Kidney (tissue), 14 donors: ENCODE measurements around the gene RCOR2. TPM values are rescaled to one million over a fixed set of nuclear protein-coding genes. Genes with fewer than 3 reads are reported as not detected.

Experiments used
- DNase-seq, 5 donors: peaks; one replicate each; pipeline ENCODE4 v3.0.0-alpha.2; 2013 to 2020
- FAIRE-seq: peaks from 2 replicates; lab custom pipeline; 2012; peaks lifted over from hg19 to GRCh38; lab: Jason Lieb, UNC
- H3K27ac ChIP-seq, 2 donors: one replicate each; pipeline ENCODE4 v1.7.0; 2013; ENCODE audit warnings: low read depth in 2 of 2, low read length in 2 of 2, inconsistent platforms in 1 of 2
- H3K27me3 ChIP-seq: one replicate; pipeline ENCODE4 v1.7.1; 2013; ENCODE audit warnings: low read length, inconsistent platforms; ENCODE audit not compliant: control insufficient read depth, insufficient read depth
- H3K36me3 ChIP-seq, 3 donors: one replicate each; pipeline versions ENCODE4 v1.7.0 to v1.7.1; 2013; ENCODE audit warnings: low read length in 3 of 3, control low read depth in 1 of 3, inconsistent platforms in 1 of 3; ENCODE audit not compliant: insufficient read depth in 3 of 3, control insufficient read depth in 2 of 3
- H3K4me1 ChIP-seq, 3 donors: one replicate each; pipeline versions ENCODE4 v1.7.0 to v1.7.1; 2013; ENCODE audit warnings: low read length in 3 of 3, inconsistent platforms in 1 of 3, low read depth in 1 of 3; ENCODE audit not compliant: control insufficient read depth in 2 of 3, insufficient read depth in 2 of 3
- H3K4me3 ChIP-seq, 3 donors: one replicate each; pipeline versions ENCODE4 v1.7.0 to v1.8.1; 2013; ENCODE audit warnings: low read length in 3 of 3, control low read depth in 1 of 3, inconsistent platforms in 1 of 3
- H3K9ac ChIP-seq, 3 donors: one replicate each; pipeline versions ENCODE4 v1.7.0 to v1.7.1; 2013; ENCODE audit warnings: low read length in 3 of 3, control low read depth in 1 of 3, inconsistent platforms in 1 of 3
- H3K9me3 ChIP-seq, 3 donors: one replicate each; pipeline versions ENCODE4 v1.7.0 to v1.7.1; 2013; ENCODE audit warnings: low read length in 3 of 3, control low read depth in 1 of 3, inconsistent platforms in 1 of 3; ENCODE audit not compliant: control insufficient read depth in 2 of 3, insufficient read depth in 1 of 3
- intact Hi-C: fragments of 100-400 bp; cut with DNase I; formaldehyde crosslinking; loops from one replicate; pipeline ENCODE4 v1.11.1; 2022
- polyA plus RNA-seq: library from polyadenylated mRNA; stranded (reverse); fragments of 350-450 nt; fragmentation: Illumina TruSeq; extraction: RNeasy Lipid Tissue Mini Kit (QIAGEN cat#74804); gene quantifications from one replicate; pipeline ENCODE4 v1.2.3, GENCODE V29; 2014; ENCODE audit warnings: low read depth, low replicate concordance; ENCODE audit not compliant: insufficient read depth
- total RNA-seq: library from RNA; stranded (reverse); fragmentation: NEBNext Ultra II Directional; extraction: Animal tissue kit (Norgen Biotek cat#: 25700); gene quantifications from one replicate; pipeline ENCODE4 v1.2.1, GENCODE V29; 2021
- TF ChIP-seq, protein P1 (sequence below): IDR thresholded peaks from 3 replicates; pipeline ENCODE4 v1.5.1; 2012; ENCODE audit warnings: mild to moderate bottlenecking, moderate library complexity, borderline replicate concordance; ENCODE audit not compliant: insufficient read depth; ENCODE audit errors: extremely low read depth
- donor health status: control.
- donor health status: control.
- donor health status: control.
- donor health status: control.
- donor health status: control.
- donor health status: DM: yes; HTN: yes; CAD: no.
- donor health status: Normal renal cell carcinoma (clear cell type).

The RCOR2 gene
- total and polyA plus RNA-seq, 2 donors from 2014 or later: 0.76 to 0.86 TPM

DNA sequence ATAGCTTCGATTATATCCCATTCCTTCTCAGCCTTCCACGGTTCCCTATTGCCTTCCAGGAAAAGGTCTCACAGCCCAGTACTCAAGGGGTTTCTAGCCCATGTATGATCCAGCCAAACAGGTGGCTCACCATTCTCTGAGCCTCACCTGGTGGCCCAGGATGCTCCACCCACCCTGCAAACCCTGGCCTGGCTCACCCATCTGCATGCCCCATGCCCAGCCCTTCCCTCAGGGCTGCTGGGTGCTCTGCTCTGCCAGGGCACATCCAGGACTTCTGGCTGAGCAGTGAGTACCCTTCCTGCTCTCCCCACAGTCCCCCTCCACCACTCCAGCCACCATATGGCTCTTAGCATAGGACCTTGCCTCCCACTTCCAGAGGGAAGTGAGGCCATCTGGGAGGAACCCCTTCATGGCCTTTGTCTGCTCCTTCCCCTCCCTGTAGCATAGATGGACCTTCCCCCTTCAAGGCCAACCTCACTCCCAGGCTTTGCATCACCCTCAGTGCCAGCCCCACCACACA, 5.8 kb upstream of the RCOR2 start:
- H3K9me3 ChIP-seq: peaks cover 0 to 3% (median 0%) of the 10 kb centered on the region in 3 donors
- no peaks in the 10 kb centered on the region for H3K36me3 ChIP-seq
- no peak overlapping the region for H3K4me3 ChIP-seq
- FAIRE-seq: no peak
- H3K27ac ChIP-seq: no peak overlapping the region
- intact Hi-C loops: no loop called here
- TF ChIP-seq, protein P1, sequence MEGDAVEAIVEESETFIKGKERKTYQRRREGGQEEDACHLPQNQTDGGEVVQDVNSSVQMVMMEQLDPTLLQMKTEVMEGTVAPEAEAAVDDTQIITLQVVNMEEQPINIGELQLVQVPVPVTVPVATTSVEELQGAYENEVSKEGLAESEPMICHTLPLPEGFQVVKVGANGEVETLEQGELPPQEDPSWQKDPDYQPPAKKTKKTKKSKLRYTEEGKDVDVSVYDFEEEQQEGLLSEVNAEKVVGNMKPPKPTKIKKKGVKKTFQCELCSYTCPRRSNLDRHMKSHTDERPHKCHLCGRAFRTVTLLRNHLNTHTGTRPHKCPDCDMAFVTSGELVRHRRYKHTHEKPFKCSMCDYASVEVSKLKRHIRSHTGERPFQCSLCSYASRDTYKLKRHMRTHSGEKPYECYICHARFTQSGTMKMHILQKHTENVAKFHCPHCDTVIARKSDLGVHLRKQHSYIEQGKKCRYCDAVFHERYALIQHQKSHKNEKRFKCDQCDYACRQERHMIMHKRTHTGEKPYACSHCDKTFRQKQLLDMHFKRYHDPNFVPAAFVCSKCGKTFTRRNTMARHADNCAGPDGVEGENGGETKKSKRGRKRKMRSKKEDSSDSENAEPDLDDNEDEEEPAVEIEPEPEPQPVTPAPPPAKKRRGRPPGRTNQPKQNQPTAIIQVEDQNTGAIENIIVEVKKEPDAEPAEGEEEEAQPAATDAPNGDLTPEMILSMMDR: no peak
- no peak overlapping the region for H3K9ac ChIP-seq
- peaks cover 0 to 19% (median 9%) of the 10 kb centered on the region in 3 donors for H3K4me1 ChIP-seq
- DNase-seq: no peak
- no peaks in the 10 kb centered on the region for H3K27me3 ChIP-seq

DNA sequence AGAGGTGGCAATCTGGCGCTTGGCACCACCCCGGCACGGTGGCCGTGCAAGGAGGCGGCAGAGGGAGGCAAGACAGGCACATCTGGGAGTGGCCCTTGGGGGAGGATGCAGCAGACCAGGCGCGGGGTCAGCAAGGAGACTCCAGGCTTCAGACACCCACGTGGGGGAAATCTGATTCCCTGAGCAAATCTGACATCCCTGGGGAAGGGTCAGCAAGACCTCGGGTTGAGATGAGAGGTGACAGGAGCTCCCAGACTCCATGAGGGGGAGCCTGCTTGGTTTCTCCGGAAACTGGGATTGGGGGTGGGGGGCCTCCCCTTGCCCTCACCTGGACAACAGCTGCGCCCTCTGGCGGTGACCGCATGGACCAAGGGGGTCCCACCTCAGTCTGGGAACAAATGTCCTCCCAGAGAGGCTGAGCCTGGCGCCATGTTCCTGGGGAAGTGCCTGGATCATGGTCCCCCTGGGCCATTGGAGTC, 4.0 kb upstream of the RCOR2 start:
- TF ChIP-seq, protein P1: peak; percentile 41
- intact Hi-C loops: no loop called here
- Histone ChIP-seq H3K36me3 (no peaks in the 10 kb centered on the region), H3K9ac (no peak overlapping the region), H3K27ac (no peak overlapping the region), H3K27me3 (no peaks in the 10 kb centered on the region), H3K9me3 (peaks cover 0 to 3% (median 0%) of the 10 kb centered on the region in 3 donors), H3K4me1 (peaks cover 0 to 29% (median 9%) of the 10 kb centered on the region in 3 donors), H3K4me3 (no peak overlapping the region)
- no peak for FAIRE-seq
- peak in 4 of 5 donors; percentile 83 to 91 (median 88) for DNase-seq

DNA sequence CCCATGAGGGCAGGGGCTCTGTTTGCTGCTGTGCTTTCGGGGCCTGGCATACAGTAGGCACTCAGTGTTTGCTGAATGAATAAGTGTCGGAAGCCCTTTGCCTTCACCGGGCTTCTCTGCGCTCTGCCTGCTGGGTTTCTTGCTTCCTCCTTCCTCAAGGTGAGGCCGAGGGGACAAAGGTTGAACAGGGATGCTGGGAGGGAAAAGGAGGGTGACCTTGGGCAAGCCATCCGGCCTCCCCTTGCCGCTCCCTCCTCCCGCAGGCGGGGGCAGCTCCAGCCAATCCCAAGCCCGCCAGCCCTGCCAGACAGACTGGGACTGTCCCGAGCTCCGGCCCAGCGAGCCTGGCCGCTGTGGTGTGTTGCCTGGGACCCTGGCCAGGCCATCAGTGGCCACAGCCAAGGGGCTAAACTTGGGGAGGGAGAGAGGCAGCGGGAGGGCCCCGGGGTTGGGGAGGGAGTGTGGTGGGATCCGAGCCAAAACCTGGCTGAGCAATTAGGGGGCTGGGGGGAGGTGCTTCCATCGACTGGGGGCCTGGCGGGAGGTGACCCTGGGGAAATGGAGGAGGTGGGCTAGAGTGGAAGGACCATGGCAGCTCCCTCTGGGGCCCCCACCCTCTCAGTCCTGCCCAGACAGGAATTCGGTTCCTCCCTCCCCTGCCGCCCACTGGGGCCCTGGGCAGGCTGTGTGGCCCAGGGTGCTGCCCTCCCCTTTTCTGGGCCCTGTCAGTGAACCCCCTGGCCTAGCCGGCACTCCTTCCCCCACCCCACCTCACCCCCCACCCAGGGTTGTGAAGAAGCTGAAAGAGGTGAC, 3.4 kb upstream of the RCOR2 start:
- Histone ChIP-seq H3K9ac (no peak overlapping the region), H3K27ac (peak overlapping the region; percentile 65 to 69), H3K27me3 (no peaks in the 10 kb centered on the region), H3K36me3 (no peaks in the 10 kb centered on the region), H3K4me3 (no peak overlapping the region), H3K4me1 (peaks cover 0 to 33% (median 9%) of the 10 kb centered on the region in 3 donors), H3K9me3 (peaks cover 0 to 3% (median 0%) of the 10 kb centered on the region in 3 donors)
- TF ChIP-seq, protein P1: no peak
- FAIRE-seq (no peak), DNase-seq (peak; percentile 59 to 91 (median 81))
- intact Hi-C loops: no loop called here
